ENCODE measurements around the gene CRACR2A.

DNA sequence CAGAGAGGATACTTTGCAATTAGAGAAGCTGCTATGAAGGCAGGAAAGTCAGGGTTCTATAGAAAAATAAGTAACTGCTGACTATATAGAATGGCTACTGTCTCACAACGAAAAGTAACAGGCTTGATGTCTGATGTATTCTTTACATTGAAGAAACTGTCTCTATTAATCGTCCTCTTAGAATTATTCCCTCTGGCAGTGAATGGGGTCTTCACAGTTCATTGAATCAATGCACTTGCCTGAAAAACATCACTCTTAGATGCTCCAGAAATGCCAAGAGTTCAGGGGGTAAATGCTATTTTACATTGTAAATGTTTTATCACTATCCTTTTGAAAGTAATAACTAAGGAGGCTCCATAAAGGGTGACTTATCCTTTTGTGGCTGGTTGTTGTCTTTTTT, 37.7 kb upstream of the CRACR2A start:
- TF ChIP-seq, protein P1, sequence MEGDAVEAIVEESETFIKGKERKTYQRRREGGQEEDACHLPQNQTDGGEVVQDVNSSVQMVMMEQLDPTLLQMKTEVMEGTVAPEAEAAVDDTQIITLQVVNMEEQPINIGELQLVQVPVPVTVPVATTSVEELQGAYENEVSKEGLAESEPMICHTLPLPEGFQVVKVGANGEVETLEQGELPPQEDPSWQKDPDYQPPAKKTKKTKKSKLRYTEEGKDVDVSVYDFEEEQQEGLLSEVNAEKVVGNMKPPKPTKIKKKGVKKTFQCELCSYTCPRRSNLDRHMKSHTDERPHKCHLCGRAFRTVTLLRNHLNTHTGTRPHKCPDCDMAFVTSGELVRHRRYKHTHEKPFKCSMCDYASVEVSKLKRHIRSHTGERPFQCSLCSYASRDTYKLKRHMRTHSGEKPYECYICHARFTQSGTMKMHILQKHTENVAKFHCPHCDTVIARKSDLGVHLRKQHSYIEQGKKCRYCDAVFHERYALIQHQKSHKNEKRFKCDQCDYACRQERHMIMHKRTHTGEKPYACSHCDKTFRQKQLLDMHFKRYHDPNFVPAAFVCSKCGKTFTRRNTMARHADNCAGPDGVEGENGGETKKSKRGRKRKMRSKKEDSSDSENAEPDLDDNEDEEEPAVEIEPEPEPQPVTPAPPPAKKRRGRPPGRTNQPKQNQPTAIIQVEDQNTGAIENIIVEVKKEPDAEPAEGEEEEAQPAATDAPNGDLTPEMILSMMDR (conservative IDR thresholded peaks at IDR 0.05; ENCODE audit: low read length), result no peak
- TF ChIP-seq EZH2phosphoT487 (IDR thresholded peaks at IDR 0.05; ENCODE audit: borderline replicate concordance, low read depth, low read length), result no peak
